AG09309 (cell line): ENCODE measurements around the gene CELF2.

Source experiments
- DNase-seq: peaks from one replicate; pipeline ENCODE4 v3.0.0-alpha.2; 2010; ENCODE audit warnings: low read depth
- H3K4me3 ChIP-seq: 2 replicates; pipeline ENCODE4 v1.5.1; 2011; ENCODE audit warnings: mild to moderate bottlenecking, low read depth, low read length, moderate library complexity; ENCODE audit not compliant: control insufficient read depth
- TF ChIP-seq, protein P1 (sequence below): IDR thresholded peaks from 2 replicates; pipeline ENCODE4 v1.5.1; 2011; ENCODE audit warnings: mild to moderate bottlenecking, low read depth, low read length, inconsistent platforms; ENCODE audit not compliant: insufficient read depth, control insufficient read depth; ENCODE audit errors: missing control alignments

Gene CELF2

DNA sequence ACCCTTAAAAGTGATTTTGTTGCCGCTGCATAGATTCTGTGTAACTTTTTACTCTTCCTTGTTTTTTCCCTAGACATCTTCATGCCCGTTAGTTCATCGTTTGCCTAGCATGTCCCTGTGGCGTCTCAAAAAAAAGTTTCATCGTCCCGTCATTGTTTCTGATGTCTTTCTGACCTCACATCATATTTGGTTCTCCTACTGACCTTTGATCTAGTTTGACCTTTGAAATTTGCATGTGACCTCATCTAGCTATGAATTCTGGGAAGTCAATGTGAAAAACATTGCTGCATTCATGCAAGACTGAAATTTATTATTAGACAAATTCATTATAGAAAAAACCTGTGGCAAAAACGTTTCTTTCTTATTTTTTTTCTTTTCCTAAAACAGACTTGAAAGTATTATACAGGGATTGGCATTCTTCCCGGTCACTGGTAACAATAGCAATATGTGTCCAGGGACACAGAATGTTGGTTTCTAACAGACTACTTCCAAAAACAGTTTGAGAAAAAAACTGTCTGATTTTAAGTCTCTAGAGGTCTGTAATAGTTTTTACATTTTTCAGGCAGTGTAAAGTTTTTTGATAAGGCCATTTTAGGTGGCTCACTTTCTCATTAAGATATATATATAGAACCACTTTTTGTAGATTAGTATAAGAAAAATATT, 312.8 kb downstream of the CELF2 start:
- DNase-seq, result no peak
- no peak overlapping the region for H3K4me3 ChIP-seq
- TF ChIP-seq, protein P1, sequence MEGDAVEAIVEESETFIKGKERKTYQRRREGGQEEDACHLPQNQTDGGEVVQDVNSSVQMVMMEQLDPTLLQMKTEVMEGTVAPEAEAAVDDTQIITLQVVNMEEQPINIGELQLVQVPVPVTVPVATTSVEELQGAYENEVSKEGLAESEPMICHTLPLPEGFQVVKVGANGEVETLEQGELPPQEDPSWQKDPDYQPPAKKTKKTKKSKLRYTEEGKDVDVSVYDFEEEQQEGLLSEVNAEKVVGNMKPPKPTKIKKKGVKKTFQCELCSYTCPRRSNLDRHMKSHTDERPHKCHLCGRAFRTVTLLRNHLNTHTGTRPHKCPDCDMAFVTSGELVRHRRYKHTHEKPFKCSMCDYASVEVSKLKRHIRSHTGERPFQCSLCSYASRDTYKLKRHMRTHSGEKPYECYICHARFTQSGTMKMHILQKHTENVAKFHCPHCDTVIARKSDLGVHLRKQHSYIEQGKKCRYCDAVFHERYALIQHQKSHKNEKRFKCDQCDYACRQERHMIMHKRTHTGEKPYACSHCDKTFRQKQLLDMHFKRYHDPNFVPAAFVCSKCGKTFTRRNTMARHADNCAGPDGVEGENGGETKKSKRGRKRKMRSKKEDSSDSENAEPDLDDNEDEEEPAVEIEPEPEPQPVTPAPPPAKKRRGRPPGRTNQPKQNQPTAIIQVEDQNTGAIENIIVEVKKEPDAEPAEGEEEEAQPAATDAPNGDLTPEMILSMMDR, result no peak

DNA sequence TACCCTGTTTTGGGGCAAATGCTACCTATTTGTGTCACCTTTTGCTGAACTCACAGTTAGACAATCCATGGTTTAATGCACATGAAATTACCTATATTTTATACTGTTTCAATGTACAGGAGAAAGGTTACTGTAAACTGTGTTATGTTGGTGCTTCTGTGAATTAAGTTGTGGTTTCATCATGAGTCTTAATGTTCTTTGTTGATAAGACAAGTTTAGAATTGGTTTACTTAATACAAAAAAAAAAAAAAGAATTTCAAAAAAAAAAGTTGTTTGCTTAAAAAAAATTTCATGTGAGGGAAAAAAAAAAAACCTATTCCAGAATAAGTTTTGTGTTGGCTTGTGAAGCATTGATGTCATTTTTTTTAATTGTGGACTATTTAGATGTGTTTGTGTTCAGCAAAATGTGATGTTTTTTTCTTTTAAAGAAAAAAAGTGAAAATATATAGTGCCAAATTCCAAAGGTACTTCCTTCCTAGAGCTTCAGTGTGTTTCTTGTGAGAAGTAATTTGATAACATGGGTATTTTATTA, 313.4 kb downstream of the CELF2 start:
- DNase-seq, result no peak
- no peak overlapping the region for H3K4me3 ChIP-seq
- TF ChIP-seq, protein P1, result no peak

GRCh38 chr10:11331726-11332125, 314.1 kb downstream of the CELF2 start:
- TF ChIP-seq, protein P1, result no peak
- no peak overlapping the region for H3K4me3 ChIP-seq
- no peak for DNase-seq

- no peak overlapping the region for H3K4me3 ChIP-seq
- TF ChIP-seq, protein P1, result no peak
- no peak for DNase-seq
These were observed 315.2 kb downstream of the CELF2 start for GRCh38 chr10:11332846-11333245.

DNA sequence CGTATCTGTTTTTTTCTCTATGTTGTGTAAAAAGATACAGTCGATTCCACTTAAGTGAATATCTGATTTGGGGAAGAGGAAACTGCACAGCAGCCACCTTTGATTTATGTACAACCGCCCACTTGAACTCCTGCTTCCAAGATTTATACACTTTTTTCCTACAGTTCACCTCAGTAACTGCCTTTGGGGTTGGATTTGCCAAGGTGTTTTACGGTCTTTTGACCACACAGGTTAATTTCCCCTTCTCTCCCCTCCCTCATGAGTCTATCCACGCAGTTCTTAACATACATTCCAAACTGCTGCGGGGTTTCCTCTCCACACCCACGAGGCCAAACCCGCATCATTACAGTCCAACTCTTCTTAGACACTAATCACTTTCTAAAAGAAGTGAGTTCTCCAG, 316.8 kb downstream of the CELF2 start:
- H3K4me3 ChIP-seq, result no peak overlapping the region
- DNase-seq, result no peak
- TF ChIP-seq, protein P1, result no peak

- DNase-seq, result no peak
- TF ChIP-seq, protein P1, result no peak
- no peak overlapping the region for H3K4me3 ChIP-seq
These were observed 317.5 kb downstream of the CELF2 start for GRCh38 chr10:11335167-11335652.
